Immature natural killer cell (primary cell): ENCODE results near the gene MTERF4. TPM values are rescaled to one million over a fixed set of nuclear protein-coding genes. Genes with fewer than 3 reads are reported as not detected.

Source experiments
- DNase-seq, 3 donors: peaks; one replicate each; pipeline ENCODE4 v3.0.0; 2022; ENCODE audit warnings: mixed read lengths in 1 of 3
- H3K27ac Mint-ChIP-seq, 6 donors: one replicate each; pipeline ENCODE4 v1.8.0; 2020; ENCODE audit warnings: mixed read lengths in 6 of 6, mild to moderate bottlenecking in 5 of 6, inconsistent platforms in 4 of 6, moderate library complexity in 3 of 6
- H3K27me3 Mint-ChIP-seq, 3 donors: one replicate each; pipeline ENCODE4 v1.8.0; 2020 to 2021; ENCODE audit warnings: low read depth in 3 of 3, mild to moderate bottlenecking in 3 of 3, mixed read lengths in 3 of 3, moderate library complexity in 3 of 3, inconsistent platforms in 1 of 3
- H3K36me3 Mint-ChIP-seq, 3 donors: one replicate each; pipeline ENCODE4 v1.8.0; 2020; ENCODE audit warnings: mixed read lengths in 3 of 3, inconsistent platforms in 2 of 3, mild to moderate bottlenecking in 2 of 3
- H3K4me1 Mint-ChIP-seq, 2 donors: one replicate each; pipeline ENCODE4 v1.8.0; 2020; ENCODE audit warnings: inconsistent platforms in 2 of 2, mild to moderate bottlenecking in 2 of 2, mixed read lengths in 2 of 2, moderate library complexity in 1 of 2
- H3K4me3 Mint-ChIP-seq, 5 donors: one replicate each; pipeline ENCODE4 v1.8.0; 2020; ENCODE audit warnings: mild to moderate bottlenecking in 5 of 5, mixed read lengths in 5 of 5, inconsistent platforms in 3 of 5, moderate library complexity in 3 of 5
- H3K9me3 Mint-ChIP-seq, 6 donors: one replicate each; pipeline ENCODE4 v1.8.0; 2020; ENCODE audit warnings: mild to moderate bottlenecking in 6 of 6, mixed read lengths in 6 of 6, inconsistent platforms in 4 of 6, moderate library complexity in 3 of 6
- polyA plus RNA-seq, 3 donors: library from polyadenylated mRNA; unstranded; fragments of 300-500 nt; fragmentation: Illumina TruSeq; gene quantifications; one replicate each; pipeline ENCODE4 v1.2.3, GENCODE V29; 2021

Gene MTERF4
- polyA plus RNA-seq, 3 donors from 2014 or later = 27.8 to 35.8 (median 30.9) TPM

- no peak overlapping the region for H3K27ac Mint-ChIP-seq
- no peaks in the 10 kb centered on the region for H3K9me3 Mint-ChIP-seq
- H3K36me3 Mint-ChIP-seq = peaks cover 0 to 9% (median 7%) of the 10 kb centered on the region in 3 donors
- no peaks in the 10 kb centered on the region for H3K27me3 Mint-ChIP-seq
- no peak overlapping the region for H3K4me3 Mint-ChIP-seq
- H3K4me1 Mint-ChIP-seq = no peaks in the 10 kb centered on the region
- no peak for DNase-seq
These were observed 26.2 kb upstream of the MTERF4 start for GRCh38 chr2:241128266-241128665.

GRCh38 chr2:241126771-241127202 is 24.7 kb upstream of the MTERF4 start:
- Mint-ChIP-seq H3K36me3 (peaks cover 0 to 6% (median 5%) of the 10 kb centered on the region in 3 donors), H3K27ac (no peak overlapping the region), H3K4me3 (no peak overlapping the region), H3K9me3 (no peaks in the 10 kb centered on the region), H3K27me3 (no peaks in the 10 kb centered on the region), H3K4me1 (no peaks in the 10 kb centered on the region)
- DNase-seq = no peak

GRCh38 chr2:241126201-241126611 is 24.1 kb upstream of the MTERF4 start:
- H3K27me3 Mint-ChIP-seq = no peaks in the 10 kb centered on the region

GRCh38 chr2:241125626-241126025 is 23.5 kb upstream of the MTERF4 start:
- H3K36me3 Mint-ChIP-seq = peaks cover 5 to 14% (median 9%) of the 10 kb centered on the region in 3 donors
- no peak overlapping the region for H3K4me3 Mint-ChIP-seq
- DNase-seq = no peak
- no peak overlapping the region for H3K27ac Mint-ChIP-seq
- H3K27me3 Mint-ChIP-seq = no peaks in the 10 kb centered on the region
- H3K4me1 Mint-ChIP-seq = no peaks in the 10 kb centered on the region
- no peaks in the 10 kb centered on the region for H3K9me3 Mint-ChIP-seq

More at GRCh38 chr2:241126201-241126611, 24.1 kb upstream of the MTERF4 start:
- Mint-ChIP-seq H3K4me3 (no peak overlapping the region), H3K9me3 (no peaks in the 10 kb centered on the region), H3K27ac (no peak overlapping the region), H3K4me1 (no peaks in the 10 kb centered on the region), H3K36me3 (peaks cover under 1 to 10% (median 9%) of the 10 kb centered on the region in 3 donors)
- no peak for DNase-seq

- Mint-ChIP-seq H3K27me3 (no peaks in the 10 kb centered on the region), H3K36me3 (peaks cover 5 to 14% (median 13%) of the 10 kb centered on the region in 3 donors), H3K4me1 (no peaks in the 10 kb centered on the region), H3K27ac (no peak overlapping the region), H3K4me3 (no peak overlapping the region), H3K9me3 (no peaks in the 10 kb centered on the region)
- no peak for DNase-seq
These were observed 21.9 kb upstream of the MTERF4 start for GRCh38 chr2:241123816-241124536.

- peaks cover 5 to 21% (median 14%) of the 10 kb centered on the region in 3 donors for H3K36me3 Mint-ChIP-seq
- no peak for DNase-seq
- no peaks in the 10 kb centered on the region for H3K27me3 Mint-ChIP-seq
- H3K27ac Mint-ChIP-seq = no peak overlapping the region
- no peaks in the 10 kb centered on the region for H3K9me3 Mint-ChIP-seq
- no peak overlapping the region for H3K4me3 Mint-ChIP-seq
- no peaks in the 10 kb centered on the region for H3K4me1 Mint-ChIP-seq
These were observed 20.4 kb upstream of the MTERF4 start for GRCh38 chr2:241122376-241123002.

- H3K36me3 Mint-ChIP-seq = peaks cover 5 to 21% (median 14%) of the 10 kb centered on the region in 3 donors
- H3K4me1 Mint-ChIP-seq = no peaks in the 10 kb centered on the region
- no peak overlapping the region for H3K4me3 Mint-ChIP-seq
- H3K27ac Mint-ChIP-seq = no peak overlapping the region
- no peaks in the 10 kb centered on the region for H3K9me3 Mint-ChIP-seq
- peaks cover 0 to under 1% (median 0%) of the 10 kb centered on the region in 3 donors for H3K27me3 Mint-ChIP-seq
- no peak for DNase-seq
These were observed 18.9 kb upstream of the MTERF4 start for GRCh38 chr2:241121008-241121407.

GRCh38 chr2:241120440-241120839 is 18.4 kb upstream of the MTERF4 start:
- no peaks in the 10 kb centered on the region for H3K4me1 Mint-ChIP-seq
- peaks cover 0 to 2% (median 0%) of the 10 kb centered on the region in 3 donors for H3K27me3 Mint-ChIP-seq
- peaks cover 5 to 21% (median 14%) of the 10 kb centered on the region in 3 donors for H3K36me3 Mint-ChIP-seq
- H3K9me3 Mint-ChIP-seq = no peaks in the 10 kb centered on the region
- no peak for DNase-seq
- H3K4me3 Mint-ChIP-seq = no peak overlapping the region
- H3K27ac Mint-ChIP-seq = no peak overlapping the region

GRCh38 chr2:241118737-241119505 is 16.8 kb upstream of the MTERF4 start:
- peaks cover 13 to 26% (median 22%) of the 10 kb centered on the region in 3 donors for H3K36me3 Mint-ChIP-seq
- peaks cover 0 to 2% (median 0%) of the 10 kb centered on the region in 3 donors for H3K27me3 Mint-ChIP-seq
- no peak overlapping the region for H3K4me3 Mint-ChIP-seq
- no peaks in the 10 kb centered on the region for H3K9me3 Mint-ChIP-seq
- DNase-seq = no peak
- no peaks in the 10 kb centered on the region for H3K4me1 Mint-ChIP-seq
- H3K27ac Mint-ChIP-seq = no peak overlapping the region

- Mint-ChIP-seq H3K27ac (peak overlapping the region in 1 of 6 donors; percentile 45), H3K4me1 (no peaks in the 10 kb centered on the region), H3K9me3 (no peaks in the 10 kb centered on the region), H3K27me3 (peaks cover 0 to 2% (median 0%) of the 10 kb centered on the region in 3 donors), H3K4me3 (peak overlapping the region in 1 of 5 donors; percentile 33), H3K36me3 (peaks cover 13 to 21% (median 17%) of the 10 kb centered on the region in 3 donors)
- no peak for DNase-seq
These were observed 14.8 kb upstream of the MTERF4 start for GRCh38 chr2:241116606-241117560.

- Mint-ChIP-seq H3K27ac (no peak overlapping the region), H3K9me3 (no peaks in the 10 kb centered on the region), H3K36me3 (peaks cover 8 to 22% (median 8%) of the 10 kb centered on the region in 3 donors), H3K4me1 (no peaks in the 10 kb centered on the region), H3K27me3 (peaks cover 0 to 2% (median 0%) of the 10 kb centered on the region in 3 donors), H3K4me3 (no peak overlapping the region)
- DNase-seq = no peak
These were observed 13.3 kb upstream of the MTERF4 start for GRCh38 chr2:241115361-241115760.

GRCh38 chr2:241114836-241115235 is 12.7 kb upstream of the MTERF4 start:
- Mint-ChIP-seq H3K9me3 (no peaks in the 10 kb centered on the region), H3K4me1 (no peaks in the 10 kb centered on the region), H3K36me3 (peaks cover 8 to 20% (median 8%) of the 10 kb centered on the region in 3 donors), H3K4me3 (no peak overlapping the region), H3K27me3 (peaks cover 0 to 2% (median 0%) of the 10 kb centered on the region in 3 donors), H3K27ac (no peak overlapping the region)
- no peak for DNase-seq

- no peak overlapping the region for H3K27ac Mint-ChIP-seq
- no peaks in the 10 kb centered on the region for H3K9me3 Mint-ChIP-seq
- H3K4me1 Mint-ChIP-seq = peaks cover 5 to 9% of the 10 kb centered on the region in 2 donors
- H3K4me3 Mint-ChIP-seq = no peak overlapping the region
- H3K36me3 Mint-ChIP-seq = peaks cover 8 to 12% (median 11%) of the 10 kb centered on the region in 3 donors
- peaks cover 0 to 2% (median 0%) of the 10 kb centered on the region in 3 donors for H3K27me3 Mint-ChIP-seq
- DNase-seq = no peak
These were observed 10.5 kb upstream of the MTERF4 start for GRCh38 chr2:241112592-241112991.
